GM19240 (cell line): ENCODE results near the gene PTOV1.

ENCODE experiments used
- DNase-seq: peaks from one replicate; pipeline ENCODE4 v3.0.0; 2011; ENCODE audit warnings: low spot score; ENCODE audit not compliant: insufficient read length

PTOV1 gene

DNA sequence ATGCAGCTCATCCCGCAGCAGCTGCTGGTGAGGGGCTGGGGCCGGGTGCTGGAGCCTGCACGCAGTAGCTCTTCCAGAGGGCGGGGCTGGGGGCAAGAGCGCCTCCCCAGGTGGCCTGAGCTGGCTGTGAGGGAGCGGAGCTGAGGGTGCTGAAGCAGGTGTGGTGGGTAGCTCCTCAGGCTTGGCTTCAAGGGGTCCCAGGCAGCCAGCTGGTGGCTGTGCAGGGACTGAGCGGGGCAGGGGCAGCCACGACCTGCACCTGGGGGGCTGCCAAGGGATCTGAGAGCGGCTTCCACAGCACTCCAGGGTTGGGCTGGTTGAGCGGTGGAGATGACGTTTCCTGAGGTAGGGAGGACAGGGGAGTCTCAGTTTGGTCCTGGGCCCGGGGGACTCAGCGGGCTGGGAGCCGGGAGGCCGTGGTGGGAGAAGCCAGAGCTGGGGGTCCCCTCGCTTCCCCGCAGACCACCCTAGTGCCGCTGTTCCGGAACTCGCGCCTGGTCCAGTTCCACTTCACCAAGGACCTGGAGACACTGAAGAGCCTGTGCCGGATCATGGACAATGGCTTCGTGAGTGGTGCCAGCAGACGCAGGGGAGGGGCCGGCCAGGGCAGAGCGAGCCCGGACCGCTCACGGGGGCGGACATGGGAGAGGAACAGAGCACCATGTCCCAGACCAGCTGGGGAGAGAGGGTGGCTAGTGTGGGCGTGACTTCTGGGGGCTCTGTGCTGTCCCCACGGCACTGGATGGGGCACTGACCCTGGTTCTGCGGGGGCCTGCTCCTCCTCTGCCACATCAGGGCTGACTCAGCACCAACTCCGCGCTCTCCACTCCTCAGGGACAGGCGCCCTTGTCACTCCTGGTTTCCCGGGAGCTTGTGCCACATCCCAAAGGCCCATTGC, 7.4 kb downstream of the PTOV1 start:
- DNase-seq = no peak

DNA sequence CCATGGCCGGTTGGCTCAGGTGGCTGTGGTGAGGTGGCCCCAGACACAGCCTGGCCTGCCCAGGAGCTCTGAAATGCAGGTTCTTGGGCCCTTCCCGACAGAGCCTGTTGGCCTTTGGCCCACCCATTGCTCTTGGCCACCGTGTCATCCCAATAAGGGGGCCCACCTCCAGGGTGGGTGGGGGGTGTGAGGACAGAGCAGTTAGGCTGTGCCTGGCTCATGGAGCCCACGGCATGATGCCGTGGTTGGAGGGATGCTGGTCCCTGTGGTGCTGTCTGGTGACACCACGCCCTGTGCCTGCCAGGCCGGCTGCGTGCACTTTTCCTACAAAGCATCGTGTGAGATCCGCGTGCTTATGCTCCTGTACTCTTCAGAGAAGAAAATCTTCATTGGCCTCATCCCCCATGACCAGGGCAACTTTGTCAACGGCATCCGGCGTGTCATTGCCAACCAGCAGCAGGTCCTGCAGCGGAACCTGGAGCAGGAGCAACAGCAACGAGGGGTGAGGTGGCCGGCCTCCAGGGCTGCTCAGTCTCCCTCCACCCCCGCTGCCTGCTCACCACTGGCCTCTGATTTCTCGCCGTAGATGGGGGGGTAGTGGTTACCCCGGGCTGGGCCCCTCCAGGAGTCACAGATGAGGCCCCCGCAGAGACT, 8.8 kb downstream of the PTOV1 start:
- DNase-seq = no peak

DNA sequence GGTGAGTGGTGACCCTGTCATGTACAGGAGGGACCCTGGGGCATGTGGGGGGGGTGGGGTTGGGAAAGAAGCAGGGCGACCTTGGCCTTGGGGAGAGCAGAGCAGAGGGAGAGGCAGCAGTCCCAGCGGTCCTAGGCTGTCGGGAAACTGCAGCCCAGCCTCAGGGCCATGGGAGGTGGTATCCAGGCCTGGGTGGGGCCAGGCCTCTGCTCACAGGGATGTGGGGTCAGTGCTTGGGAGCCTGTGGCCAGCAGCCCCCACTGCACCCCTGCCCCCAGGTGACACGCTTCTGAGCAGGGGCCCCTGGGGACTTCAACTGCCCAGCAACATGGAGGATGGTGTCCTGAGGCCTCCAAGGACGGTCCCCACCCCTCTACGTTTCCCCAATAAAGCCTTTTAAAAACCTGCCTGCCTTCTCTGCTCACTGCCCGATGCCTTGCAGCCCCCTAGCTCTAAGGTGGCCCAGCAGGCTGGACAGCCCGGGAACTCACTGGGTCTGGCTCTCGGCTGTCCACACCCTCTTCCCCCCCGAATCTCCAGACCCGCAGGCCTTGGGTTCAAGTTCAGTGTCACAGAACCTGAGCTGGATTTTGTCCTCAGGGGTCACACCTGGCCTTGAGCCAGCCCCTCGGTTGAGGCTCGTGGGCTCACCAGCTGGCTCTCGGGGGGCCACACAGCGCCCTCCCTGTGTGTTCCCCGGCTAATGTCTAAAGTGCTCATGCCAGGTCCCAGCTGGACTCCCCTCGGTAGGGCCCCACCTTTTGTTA, 9.6 kb downstream of the PTOV1 start:
- no peak for DNase-seq

DNA sequence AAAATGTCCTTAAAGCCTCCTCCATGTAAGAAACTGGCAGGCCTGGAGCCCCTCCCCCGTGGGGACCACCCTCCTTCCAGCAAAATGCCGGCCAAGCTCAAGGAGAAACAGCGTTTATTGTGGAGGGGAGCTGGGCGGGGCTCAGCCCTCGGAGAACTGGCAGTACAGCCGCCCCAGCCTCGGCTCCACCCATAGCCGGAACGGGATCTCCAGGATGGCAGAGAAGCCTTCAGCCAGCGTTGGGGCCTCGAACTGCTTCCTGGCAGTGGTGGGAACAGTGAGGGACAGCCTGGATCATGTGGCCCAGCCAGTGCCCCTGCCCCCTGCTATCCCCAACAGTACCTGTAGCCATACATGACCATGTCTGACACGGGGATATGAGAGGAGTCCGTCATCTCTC, 10.1 kb downstream of the PTOV1 start:
- no peak for DNase-seq

DNA sequence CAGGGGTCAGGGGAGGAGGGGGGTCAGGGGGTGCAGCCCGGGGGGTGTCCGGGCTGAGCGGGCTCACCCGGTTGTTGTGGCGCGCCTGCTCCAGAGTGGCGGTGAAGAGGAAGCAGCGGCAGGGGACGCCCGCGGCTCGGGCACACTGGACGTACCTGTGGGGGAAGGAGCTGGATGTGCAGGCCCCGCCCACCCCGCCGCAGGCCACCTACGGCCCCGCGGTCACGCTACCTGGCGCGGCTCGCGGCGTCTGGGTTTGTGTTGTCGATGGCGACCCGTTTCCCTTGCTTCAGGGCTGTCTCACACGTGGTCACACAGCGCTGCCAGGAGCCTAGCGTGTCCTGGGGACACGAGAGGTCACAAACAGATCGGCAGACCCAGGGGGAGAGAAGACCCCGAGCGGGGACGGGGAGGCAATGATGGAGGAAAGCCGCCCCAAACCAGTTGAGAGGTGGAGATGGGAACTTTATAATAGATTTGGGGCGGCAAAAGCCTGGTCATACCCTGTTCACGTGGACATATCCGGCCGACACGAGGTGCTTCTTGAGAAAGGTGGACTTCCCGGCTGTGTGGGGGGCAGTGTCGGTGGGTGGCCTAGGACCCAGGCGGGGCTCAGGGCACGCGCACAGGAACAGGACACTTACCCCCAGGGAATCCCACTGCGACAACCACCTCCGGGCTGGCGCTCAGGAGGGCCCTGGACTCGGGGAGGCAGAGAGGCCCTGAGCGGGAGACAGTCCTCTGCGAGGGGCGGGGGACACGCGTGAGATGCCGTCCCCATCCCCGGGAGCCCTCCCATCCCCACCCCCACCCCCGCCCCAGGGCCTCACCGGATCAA, 10.8 kb downstream of the PTOV1 start:
- no peak for DNase-seq

DNA sequence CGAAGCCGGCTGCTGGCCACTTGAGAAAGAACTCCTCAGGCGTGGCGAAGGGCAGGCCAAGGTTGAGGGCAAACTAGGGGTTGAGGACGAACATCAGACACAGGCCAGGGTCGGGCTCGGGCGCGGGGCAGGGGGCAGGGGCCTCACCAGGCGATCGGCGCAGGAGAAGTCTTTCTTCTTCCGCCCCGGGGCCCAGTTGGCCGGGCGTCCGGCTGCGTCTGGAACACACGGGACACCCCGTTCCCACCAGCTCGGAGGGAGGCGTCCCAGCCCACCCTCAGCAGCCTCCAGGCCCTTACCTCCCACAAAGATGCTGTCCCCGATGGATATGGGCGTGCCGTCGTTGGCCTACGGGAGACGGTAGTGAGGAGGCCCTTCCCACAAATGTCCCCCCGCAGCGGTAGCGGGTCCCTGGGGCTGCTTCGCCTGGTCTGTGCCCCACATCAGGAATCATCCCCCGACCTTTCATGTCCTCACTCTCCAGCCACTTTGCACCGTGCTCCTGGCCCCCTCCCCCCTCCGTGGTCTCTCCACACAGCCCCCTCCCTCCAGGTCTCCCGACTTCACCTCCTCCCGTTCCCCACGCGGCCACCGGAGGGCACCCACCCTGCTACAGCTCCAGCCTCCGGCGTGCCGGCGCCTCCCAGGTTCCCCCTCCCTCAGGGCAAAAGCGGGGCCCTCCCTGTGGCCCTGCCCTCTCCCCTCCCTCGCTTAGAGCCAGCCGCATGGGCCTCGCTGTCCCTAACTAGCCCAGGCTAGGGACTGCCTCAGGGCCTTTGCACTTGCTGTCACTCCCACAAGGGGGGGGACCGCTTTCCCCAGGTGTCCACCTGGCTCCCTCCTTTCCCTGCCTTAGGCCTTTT, 11.7 kb downstream of the PTOV1 start:
- no peak for DNase-seq

DNA sequence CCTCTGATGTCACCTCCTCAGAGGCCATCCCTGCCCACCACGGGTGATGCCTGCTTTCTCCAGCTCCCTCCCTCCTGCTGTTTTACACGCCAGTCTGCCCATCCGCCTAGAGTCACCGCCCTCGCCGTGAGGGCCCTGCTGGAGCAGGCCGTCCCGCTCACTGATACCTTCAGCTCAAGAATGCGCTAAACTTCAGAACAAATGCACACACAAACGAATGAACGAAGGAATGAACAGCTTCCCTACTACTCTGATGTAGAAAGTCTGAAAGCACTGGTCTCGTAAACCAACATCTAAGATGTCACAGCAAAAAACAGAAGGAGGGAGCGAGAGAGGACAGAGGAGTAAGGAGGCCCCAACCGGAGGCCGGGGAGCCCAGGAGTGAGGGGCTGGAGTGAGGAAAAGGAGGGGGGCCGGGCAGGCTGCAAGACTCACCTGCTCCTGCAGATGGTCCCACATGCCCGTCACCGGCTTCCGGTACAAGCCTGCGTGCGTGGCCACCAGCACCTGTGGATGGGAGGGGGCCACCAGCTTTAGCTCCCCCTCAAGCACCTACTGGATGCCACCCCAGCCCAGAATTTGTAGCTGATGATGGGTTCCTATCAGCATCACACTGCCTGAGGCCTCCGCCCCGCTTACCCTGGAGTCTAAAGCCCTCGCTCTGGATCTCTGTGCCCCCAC, 12.4 kb downstream of the PTOV1 start:
- DNase-seq = no peak

DNA sequence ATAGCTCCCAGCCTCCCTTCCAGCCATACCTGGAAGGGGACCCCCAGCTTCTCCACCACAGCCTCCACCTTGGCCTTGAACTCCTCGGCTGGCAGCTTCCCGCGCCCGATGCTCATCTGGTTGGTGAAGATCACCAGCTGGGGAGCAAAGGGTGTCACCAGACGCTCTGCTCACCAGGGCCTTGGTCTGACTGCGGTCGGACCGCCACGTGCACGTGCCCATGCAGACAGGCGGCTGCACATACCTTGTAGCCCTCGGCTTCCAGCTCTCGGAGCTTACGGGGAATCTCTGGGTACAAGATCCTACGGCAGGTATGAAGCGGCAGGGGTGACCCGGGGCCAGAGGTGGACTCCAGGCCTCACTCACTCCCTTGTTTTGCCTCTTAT, 13.0 kb downstream of the PTOV1 start:
- no peak for DNase-seq

DNA sequence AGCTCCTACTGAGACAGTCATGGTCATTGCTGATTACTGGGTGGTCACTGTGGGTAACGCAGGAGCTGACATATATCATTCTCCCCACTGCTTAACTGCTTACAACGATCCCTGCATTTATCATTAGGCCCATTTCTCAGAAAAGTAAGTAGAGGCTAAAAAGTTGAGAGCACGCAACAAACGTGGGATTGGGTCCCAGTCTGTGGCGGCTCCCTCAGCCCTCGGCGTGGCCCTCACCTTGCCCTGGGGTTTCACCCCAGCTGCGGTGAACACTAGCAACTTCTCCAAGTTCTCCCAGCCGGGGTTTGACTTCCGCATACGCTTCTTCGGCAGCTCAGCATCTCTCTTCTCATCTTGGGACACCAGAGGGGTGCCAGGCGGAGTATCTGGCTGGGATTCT, 13.9 kb downstream of the PTOV1 start:
- DNase-seq = no peak

DNA sequence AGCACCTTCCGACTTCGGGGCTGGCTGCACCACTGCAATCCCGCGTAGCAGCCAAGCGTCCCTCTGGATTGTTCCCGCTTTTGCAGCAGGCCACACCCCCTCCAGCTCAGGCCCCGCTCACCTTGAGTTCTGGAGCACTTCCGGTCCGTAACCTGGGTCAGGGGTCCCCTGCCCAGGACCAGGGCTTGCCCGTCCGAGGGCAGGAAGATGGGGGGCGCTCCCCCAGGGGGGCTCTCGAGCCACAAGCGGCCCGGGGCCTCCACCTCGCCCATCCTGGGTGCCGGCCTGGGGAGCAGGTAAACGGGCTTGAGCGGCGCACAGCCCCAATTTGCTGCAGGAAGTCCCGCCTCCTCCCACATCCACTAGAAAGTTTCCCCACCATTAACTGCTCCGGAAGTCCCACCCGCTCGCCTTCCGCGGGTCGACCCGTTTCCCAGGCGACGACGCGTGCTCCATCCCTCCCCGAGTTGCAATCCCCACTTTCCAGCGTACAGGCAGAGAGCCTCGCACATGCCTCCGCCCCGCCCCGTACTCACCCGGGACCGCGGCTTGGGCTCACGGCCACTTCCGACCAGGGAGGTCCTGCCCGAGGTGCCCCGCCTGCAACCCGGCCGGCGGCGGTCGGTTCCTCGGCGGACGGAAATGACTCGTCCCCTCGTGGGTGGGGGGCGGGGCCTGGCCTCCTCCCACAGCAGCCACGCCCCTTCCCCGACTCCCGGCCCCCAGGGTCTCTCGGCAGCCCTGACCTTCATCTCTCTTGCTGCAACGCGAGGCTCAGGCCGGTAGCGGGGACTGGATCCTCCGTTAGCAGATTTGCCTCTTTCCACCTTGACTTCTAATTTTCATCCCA, 16.2 kb downstream of the PTOV1 start, which contains the start of gene PNKP:
TSS of gene PNKP (minus strand) at position 644 of the 850 bp plus-strand sequence. CDS start at position 272, 372 bp downstream.
- peak; percentile 96 for DNase-seq

DNA sequence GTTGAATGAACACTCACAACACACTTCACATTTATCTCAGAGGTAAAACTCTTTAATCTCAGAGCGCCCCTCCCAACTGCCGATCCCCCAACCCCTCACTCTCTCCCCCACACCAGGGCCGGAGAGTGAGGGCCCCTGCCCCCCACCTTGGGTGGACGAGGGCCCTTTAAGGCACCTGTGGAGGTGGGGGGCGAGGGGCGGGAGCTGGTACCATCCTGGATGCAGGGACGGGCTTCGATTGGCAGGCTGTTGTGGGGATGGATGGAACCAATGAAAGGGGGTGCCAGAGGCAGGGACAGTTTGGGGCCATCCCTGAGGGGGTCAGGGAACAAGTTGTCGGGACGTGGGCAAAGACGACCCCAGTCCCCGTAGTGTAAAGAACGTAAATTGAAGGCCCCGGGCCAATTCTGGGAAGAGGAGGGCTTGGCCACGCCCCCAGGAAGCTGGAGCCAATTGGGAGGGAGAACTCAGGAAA, 18.1 kb downstream of the PTOV1 start:
- DNase-seq = no peak

DNA sequence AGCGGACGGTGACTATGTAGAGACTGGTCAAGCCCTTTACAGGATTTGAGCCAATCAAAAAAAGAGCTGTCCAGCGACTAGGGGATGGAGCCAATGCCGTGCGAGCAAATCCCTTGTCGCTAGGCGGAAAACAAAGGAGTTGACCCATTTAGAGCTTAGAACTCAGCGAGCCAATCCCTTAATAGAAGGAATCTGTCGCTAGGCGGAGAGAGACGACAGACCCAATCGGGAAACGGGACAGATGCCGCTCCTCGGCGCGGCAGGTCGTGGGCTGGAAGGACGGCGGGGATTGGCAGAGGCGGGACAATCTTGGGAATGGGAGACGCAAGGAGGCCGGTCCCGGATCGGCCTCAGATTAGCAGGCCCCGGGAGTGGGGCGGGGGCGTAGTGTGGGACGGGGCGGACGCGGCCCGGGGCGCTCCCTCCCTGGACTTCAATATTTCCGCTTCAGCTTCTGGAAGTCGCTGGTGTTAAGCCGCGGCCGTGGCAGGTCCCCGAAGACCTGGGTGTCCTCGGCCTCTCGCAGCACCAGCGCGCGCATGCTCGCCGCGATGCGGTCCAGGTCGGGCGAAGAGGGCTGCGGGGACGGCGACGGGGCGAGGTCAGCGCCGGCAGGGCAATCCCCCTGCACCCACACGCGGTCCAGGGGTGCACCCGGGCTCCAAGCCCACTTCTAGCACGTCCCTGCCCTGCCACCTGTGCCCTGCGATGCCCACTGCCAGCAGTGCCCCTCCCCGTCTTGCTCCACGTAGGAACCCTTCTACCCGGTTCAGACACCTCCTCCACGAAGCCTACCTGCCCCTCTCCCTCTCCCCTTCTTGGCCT, 18.7 kb downstream of the PTOV1 start:
- peak; percentile 91 for DNase-seq

DNA sequence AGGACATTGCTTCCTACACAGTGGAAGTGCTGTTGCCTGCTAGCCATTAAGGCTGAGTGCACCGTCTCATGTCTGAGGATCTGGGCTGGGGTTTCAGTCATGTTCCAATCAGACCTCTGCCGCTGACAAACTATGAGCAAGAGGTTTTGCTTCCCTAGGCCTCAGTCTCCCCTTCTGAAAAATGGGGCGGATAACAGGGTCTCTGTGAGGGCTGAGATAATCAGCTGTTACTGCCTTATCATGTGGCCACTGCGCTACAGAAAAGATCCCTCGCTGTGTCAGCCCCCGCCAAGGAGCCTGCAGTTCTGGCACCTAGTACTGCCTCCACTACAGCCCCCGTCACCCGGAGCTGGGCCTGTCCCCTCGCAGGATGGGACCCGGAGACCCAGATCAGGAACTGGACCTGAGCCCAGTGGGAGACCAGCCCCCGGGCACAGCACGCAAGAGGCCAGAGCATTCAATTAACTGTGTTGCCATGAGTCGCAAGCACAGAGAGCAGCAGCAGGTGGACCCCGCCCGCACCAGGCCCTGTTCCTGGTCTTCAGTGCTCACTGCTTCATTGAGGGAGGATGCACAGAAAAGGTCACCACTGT, 19.4 kb downstream of the PTOV1 start:
- DNase-seq = no peak

DNA sequence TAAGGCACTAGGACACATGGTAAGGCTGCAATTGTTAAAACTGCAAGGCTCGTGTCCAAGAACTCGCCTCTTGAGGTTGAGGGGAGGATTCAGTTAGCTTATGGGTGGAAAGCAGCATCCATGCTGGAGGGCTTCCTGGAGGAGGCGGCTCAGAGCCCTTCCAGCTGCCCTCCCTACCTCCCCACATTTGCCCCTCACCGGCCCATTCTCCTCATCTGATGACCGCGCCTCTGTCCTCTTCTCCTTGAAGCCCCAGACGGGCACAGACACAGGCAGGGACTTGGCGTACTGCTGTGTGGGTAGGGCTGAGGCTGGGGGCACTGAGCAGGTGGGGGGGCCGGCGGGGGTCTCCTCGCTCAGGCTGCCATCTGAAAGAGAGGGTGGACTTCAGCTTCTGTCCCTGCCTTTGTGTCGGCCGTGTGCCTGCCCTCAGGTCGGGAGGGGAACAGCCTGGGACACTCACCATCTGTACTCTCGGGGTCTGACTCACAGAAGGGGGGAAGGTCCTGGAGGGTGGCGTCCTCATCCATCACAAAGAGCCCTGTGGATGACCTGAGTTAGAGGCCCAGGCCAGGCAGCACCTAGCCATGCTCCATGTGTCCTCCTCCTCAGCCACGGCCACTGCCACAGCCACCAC, 20.5 kb downstream of the PTOV1 start:
- no peak for DNase-seq

DNA sequence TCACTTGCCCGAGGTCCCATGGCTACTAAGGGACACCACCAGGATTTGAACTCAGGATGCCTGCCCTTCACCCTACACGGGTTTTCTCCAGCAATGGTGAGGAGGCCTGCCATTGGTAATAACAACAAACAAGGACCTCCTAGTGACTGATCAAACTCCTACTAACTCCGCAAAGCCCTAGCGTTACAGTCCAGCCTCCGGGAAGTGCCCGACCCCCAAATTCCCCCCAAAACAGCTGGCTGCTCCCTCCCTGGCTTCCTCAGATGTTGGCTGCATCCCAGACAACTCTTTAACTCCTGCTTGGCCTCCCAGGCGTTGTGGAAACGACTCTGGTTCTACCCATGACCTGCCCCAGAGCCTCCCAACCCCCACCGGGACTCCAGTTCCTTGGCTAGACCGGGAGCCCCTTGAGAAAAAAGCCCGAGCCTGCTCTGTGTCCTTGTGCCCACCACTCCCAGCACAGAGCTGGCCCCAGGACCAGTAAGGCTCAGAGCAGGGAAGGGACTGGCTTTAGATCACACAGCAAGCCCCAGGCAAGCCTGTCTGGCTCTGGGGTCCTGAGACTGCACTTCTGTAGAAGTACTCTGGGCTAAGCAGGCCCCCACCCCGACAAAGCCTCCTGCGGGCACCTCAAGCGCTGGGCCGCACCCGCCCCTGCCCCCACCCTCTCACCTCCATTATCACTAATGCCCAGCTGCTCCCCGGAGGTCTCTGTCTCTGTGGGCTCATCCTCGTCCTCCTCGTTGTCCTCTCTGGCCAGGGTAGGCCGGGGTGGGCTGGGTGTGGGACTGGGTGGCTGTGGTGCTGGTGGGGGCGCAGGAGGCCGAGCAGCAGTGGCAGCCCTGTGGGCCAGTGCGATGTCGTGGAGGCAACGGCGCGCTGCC, 21.5 kb downstream of the PTOV1 start:
- no peak for DNase-seq

DNA sequence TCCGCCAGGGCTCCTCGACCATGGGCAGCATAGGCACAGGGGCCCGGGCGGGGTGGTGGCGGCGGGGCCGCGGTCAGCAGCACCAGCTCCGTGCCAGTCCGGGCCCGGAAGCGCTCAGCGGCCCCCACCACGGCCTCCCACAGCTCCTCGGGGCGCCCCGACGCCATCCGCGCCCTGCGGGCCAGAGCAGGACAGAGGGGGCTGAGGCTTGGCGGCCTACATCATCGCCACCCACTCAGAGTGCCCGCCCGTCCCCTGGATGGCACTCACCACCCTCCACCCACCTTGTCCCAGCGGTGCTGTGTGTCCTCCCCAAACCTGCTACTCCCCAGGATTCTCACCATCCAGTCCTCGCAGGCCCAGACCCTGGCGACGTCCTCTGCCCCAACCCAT, 22.2 kb downstream of the PTOV1 start:
- DNase-seq = no peak
